Glomerular visceral epithelial cell (primary cell): Measurements from ENCODE around the gene CENPN.

Experiments used
- DNase-seq: peaks from one replicate; pipeline ENCODE4 v3.0.0-alpha.2; 2016; ENCODE audit errors: extremely low spot score

Gene CENPN, protein sequence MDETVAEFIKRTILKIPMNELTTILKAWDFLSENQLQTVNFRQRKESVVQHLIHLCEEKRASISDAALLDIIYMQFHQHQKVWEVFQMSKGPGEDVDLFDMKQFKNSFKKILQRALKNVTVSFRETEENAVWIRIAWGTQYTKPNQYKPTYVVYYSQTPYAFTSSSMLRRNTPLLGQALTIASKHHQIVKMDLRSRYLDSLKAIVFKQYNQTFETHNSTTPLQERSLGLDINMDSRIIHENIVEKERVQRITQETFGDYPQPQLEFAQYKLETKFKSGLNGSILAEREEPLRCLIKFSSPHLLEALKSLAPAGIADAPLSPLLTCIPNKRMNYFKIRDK

GRCh38 chr16:81006813-81007695 lies at the start of gene CENPN, which contains the start of gene CMC2:
Gene CENPN, plus strand, starts transcription at chr16:81007214. Its CDS starts 4,726 bp downstream, at chr16:81011940.
Gene CMC2, minus strand, starts transcription at chr16:81006885. Its CDS starts 9,491 bp downstream, at chr16:80997394.
- peak; percentile 97 for DNase-seq

- no peak for DNase-seq
Measured at GRCh38 chr16:80958284-80958683, 48.7 kb upstream of the CENPN start.

DNA sequence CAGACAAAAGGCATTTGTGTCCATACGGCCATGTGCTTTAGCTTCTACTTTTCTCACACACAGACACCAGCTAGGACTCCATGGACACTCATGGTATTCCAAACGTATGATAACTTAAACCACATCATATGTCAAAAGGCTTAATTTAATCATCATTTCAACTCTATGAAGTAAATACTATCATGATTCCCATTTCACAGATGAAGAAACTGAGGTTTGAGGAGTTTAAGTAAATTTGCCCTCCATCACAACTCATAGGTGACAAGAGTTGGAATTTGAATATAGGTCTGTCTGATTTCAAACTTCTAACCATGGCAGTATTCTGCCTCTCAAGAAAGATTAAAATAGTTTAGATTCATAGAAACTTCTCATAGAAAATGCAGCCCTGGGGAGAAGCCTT lies 44.1 kb upstream of the CENPN start:
- no peak for DNase-seq

DNA sequence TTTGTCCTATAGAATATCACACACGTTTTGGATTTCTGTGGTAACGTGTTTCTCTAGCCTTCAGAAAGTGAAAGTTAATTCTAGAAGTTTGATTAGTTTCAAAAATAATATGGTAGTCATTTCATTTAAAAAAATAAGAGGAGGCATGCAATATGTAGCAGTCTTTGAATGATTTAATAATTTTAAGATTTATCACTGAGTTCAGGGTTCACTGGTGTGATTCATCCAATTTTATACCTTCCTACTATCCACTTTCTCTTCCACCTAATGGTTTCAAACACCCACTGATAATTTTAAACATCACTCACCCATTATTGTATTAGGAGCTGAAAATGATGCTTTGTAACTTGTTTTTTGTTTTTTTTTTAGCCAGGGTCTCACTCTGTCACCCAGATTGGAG lies 42.7 kb upstream of the CENPN start:
- no peak for DNase-seq

GRCh38 chr16:80966617-80967016 lies 40.4 kb upstream of the CENPN start:
- DNase-seq, result no peak

- peak; percentile 82 for DNase-seq
Measured at GRCh38 chr16:80968386-80969113, 38.5 kb upstream of the CENPN start.

DNA sequence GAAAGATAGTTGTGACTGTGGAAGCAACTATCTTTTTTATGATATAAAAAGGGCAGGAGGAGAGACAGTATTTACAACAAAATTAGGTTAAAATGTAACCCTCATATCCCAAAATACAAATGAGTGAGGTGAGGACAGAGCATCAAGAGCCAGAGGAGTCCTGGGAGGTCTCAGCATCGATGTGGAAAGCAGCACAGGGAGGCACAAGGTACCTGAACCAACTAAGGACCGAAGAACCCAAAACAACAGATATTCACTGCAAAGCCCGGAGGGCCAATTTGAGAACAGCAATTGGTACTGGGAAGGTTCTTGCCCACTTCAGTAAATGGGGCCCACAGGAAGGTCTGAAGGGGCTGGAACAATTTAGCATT lies 37.9 kb upstream of the CENPN start:
- no peak for DNase-seq

DNA sequence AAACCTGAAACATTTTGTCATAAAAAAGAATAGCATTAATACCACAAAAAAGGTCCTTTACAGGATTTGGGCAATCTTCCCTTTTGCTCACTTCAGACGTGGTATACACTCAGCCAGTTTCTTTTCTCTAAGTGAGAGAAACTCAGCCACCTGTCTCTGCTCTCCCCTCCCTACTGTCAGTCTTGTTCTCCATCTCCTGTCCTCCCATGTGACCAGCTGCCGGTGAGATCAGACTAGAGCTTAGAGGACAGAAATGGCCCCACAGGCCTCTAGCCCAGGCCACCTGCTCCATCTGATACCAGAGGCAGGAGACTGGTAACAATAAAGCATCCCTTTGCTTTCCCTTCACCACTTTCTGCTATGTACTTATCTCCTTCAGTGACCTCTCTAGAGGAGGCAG lies 35.2 kb upstream of the CENPN start:
- DNase-seq, result no peak

DNA sequence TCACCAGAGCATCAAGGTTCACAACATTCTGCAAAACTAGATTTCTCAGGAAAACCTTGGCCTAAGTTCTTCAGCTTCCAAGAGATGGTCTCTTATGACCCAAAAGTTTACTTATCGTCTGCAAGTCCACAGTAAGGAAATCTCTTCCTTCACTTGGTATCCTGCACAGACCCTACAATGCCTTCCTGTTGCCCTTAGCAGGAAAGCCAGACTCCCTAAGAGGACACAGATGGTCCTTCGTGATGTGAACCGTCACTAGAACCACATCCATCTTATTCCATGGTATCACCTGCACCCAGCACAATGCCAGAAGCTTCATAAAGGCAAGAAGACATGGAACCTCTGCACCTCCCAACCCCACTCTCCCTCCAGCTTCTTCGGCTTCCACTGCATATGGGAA lies 34.4 kb upstream of the CENPN start:
- DNase-seq, result no peak

GRCh38 chr16:80973991-80974390 lies 33.0 kb upstream of the CENPN start:
- DNase-seq, result peak; percentile 36

- no peak for DNase-seq
Measured at GRCh38 chr16:80974649-80975376, 32.2 kb upstream of the CENPN start.

DNA sequence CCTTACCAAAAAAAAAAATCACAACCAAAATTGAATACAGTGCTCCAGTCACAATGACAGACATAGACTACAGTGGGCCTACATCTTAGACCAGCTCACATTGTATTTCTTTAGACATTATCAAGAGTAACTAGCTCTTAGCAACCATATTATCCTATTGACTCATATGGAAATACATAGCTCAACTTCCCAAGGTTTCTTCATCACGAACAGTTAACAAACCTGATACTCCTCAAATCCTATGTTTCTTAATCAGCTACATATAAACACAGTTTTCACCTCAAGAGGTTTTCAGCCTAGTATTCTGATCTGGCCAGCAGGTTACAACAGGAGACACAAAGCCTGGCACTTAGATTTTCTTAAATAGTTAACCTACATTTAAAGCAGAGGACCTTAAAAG lies 30.1 kb upstream of the CENPN start:
- DNase-seq, result no peak

- no peak for DNase-seq
Measured at GRCh38 chr16:80981103-80981502, 25.9 kb upstream of the CENPN start.

DNA sequence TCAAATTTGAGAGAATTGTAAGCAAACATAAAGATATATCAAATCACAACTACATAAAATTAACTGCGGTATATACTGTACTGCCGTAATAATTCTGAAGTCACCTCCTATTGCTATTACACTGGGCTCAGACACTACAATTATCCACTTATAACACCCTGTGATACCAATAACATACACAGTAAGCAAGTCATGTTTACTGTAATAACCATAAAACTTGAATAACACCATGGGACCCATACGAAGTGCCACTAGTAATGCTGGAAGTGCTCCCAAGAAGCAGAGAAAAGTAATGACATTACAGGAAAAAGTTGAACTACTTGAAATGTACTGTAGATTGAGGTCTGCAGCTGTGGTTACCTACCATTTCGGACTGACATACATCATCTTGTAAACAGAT lies 24.4 kb upstream of the CENPN start:
- DNase-seq, result no peak

- DNase-seq, result no peak
Measured at GRCh38 chr16:80984124-80984892, 22.7 kb upstream of the CENPN start.

GRCh38 chr16:80985611-80986010 lies 21.4 kb upstream of the CENPN start:
- DNase-seq, result no peak

GRCh38 chr16:80986557-80986956 lies 20.5 kb upstream of the CENPN start:
- no peak for DNase-seq

DNA sequence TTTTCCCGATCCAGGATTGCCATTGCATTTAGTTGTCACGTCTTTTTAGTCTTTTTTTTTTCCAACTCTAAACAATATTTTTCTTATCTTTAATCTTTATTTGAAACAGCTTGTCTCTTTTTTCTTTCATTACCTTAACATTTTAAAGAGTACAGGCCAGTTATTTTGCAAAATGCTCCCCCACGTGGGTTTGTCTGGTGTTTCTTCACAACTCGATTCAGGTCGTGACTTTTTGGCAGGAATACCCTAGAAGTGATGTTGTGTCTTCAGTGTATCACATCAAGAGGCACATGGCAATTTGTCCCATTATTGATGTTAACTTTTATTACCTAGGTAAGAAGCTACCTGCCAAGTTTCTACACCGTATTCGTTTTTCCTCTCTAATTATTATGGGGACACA lies 18.3 kb upstream of the CENPN start:
- DNase-seq, result no peak

GRCh38 chr16:80989801-80990200 lies 17.2 kb upstream of the CENPN start:
- no peak for DNase-seq

DNA sequence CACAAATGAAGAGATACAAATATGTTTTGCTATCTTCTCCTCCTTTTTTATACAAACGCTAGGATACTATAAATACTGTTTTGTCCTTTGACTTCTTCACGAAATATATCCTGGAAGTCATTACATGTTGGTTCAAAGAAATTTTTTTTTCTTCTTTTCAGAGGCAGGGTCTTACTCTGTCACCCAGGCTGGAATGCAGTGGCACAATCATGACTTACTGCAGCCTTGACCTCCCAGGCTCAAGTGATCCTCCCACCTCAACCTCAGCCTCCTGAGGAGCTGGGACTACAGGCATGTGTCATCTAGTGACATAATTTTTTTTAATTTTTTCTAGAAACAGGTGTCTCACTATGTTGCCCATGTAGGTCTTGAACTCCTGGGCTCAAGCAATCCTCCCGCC lies 16.4 kb upstream of the CENPN start:
- DNase-seq, result no peak

GRCh38 chr16:80990978-80991377 lies 16.0 kb upstream of the CENPN start:
- no peak for DNase-seq
